Ramos (cell line): Measurements from ENCODE around the gene KCNE5.
"Not testable (repeated sequence)": the region's sequence is repeated elsewhere in the genome, so short reads cannot be mapped to it uniquely, and the experiment has no call there.

Experiments used
- in situ Hi-C: fragments of 300-500 bp; cut with MboI; formaldehyde crosslinking; loops from one replicate; pipeline ENCODE4 v1.14.3; 2022; ENCODE audit warnings: low sequenced_read_pairs; ENCODE audit not compliant: unreplicated experiment

KCNE5 gene

DNA sequence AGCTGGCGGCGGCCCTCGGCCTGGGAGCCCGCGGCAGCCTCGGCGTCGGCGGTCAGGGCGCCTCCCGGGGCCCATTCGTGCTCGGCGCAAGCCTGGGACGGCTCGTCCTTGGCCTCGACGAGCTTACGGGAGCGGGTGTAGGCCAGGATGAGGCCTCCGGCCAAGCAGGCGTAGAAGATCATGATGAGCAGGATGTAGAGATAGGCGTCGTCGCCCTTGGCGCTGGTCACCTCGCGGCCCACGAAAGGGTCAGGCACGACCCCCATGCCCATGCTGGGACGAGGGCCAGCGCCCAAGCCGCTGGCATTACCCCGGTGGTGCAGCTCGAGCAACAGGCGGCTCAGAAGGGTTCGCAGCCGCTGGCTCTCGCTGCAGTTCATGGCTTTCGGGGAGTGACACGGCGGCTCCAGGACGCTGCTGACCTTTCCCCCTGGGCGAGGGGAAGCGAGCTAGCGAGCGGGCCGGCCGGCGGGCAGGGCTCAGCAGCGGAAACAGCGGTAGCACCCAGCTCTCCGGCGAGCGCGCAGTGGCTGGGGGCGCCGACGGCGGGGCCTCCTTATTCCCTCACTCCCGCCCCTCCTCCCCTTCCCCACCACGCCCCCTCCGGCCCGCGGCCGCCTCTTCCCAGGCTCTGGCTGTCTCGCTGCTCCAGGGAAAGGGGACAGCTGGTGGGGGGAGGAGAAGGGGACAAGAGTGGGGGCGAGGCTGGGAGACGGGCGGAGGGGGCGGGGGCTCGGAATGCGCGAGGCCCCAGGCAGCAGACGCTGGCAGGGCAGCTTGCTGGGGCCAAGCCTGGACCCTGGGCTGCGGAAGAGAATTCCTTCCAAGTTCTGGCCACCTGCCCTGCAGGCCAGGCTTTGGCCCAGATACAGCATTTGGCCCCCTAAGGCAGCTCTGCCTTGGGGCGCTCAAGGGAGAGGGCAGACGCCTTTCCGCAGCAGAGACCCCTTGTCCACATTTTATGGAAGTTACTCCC, at the start of gene KCNE5:
Gene KCNE5 (minus strand): TSS at position 532 of the 976 bp plus-strand sequence. CDS start 152 bp downstream, at position 380.
- in situ Hi-C loops = no loop called here

- in situ Hi-C loops = no loop called here
Measured at GRCh38 chrX:109672239-109672638, 47.3 kb upstream of the KCNE5 start.

DNA sequence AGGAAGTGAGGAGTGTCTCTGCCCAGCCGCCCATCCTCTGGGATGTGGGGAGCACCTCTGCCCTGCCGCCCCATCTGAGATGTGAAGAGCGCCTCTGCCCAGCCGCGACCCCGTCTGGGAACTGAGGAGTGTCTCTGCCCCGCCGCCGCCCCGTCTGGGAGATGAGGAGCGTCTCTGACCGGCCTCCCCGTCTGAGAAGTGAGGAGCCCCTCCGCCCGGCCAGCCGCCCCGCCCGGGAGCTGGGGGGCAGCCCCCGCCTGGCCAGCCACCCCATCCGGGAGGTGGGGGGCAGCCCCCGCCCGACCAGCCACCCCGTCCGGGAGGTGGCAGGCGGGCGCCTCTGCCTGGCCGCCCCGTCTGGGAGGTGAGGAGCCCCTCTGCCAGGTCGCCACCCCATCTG, 46.2 kb upstream of the KCNE5 start:
- in situ Hi-C loops = not testable (repeated sequence)

GRCh38 chrX:109667986-109668385, 43.0 kb upstream of the KCNE5 start:
- in situ Hi-C loops = no loop called here

GRCh38 chrX:109660435-109661143, 35.6 kb upstream of the KCNE5 start:
- in situ Hi-C loops = no loop called here

- in situ Hi-C loops = no loop called here
Measured at GRCh38 chrX:109658391-109658790, 33.4 kb upstream of the KCNE5 start.

DNA sequence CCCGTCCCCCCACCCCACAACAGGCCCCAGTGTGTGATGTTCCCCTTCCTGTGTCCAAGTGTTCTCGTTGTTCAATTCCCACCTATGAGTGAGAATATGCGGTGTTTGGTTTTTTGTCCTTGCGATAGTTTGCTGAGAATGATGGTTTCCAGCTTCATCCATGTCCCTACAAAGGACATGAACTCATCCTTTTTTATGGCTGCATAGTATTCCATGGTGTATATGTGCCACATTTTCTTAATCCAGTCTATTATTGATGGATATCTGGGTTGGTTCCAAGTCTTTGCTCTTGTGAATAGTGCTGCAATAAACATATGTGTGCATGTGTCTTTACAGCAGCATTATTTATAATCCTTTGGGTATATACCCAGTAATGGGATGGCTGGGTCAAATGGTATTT, 32.4 kb upstream of the KCNE5 start:
- in situ Hi-C loops = not testable (repeated sequence)

GRCh38 chrX:109656774-109657173, 31.8 kb upstream of the KCNE5 start:
- in situ Hi-C loops = no loop called here

DNA sequence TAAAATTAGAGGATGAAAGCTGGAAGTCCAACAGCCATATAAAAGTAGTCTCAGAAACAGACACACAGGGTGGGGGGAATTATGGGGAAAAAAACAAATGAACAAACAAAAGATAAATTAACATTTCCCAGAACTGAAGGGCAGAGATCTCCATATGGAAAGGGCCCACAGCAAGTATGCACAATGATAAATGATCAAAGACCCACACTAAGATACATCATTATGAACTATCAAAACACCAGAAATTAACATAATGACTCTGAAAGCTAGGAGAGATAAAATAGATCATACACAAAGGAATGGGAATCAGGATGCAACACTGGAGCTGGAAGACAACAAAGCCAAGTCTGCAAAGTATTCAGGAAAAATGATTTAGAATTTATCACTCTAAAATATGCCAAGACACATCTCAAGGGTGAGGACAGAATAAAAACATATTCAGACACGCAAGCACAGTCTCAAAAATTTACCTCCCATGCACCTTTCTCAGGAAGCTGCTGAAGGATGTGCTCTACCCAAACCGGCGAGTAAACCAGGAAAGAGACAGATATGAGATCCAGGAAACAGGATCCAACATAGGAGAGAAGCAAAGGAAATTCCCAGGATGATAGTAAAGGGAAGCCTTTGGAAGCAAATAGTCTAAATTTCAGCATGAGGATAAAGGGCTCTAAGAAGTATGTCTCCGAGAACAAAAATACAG, 30.7 kb upstream of the KCNE5 start:
- in situ Hi-C loops = no loop called here

- in situ Hi-C loops = no loop called here
Measured at GRCh38 chrX:109654516-109655109, 29.6 kb upstream of the KCNE5 start.

DNA sequence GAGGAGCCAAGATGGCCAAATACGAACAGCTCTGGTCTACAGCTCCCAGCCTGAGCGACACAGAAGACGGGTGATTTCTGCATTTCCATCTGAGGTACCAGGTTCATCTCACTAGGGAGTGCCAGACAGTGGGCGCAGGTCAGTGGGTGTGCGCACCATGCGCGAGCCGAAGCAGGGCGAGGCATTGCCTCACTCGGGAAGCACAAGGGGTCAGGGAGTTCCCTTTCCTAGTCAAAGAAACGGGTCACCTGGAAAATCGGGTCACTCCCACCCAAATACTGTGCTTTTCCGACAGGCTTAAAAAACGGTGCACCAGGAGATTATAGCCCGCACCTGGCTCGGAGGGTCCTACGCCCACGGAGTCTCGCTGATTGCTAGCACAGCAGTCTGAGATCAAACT, 19.7 kb upstream of the KCNE5 start:
- in situ Hi-C loops = not testable (repeated sequence)

- in situ Hi-C loops = no loop called here
Measured at GRCh38 chrX:109643687-109644086, 18.7 kb upstream of the KCNE5 start.

DNA sequence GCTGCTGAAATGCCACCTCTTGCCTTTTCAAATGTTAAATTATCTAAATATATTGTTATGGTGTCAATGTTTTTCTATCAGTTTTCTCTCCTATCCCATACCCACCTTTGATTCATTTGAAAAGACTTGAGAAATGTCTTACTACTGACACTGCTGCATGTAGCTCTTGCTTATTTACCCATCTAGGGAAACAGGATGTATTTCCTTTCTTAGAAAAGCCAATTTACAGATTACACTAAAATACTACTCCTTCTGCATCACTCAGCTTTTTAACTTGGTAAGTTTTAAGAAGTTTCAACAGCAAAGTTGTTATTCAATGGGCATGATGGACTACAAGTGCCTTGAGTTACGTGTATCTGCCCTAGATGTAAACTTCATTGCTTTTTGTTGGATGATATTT, 13.2 kb upstream of the KCNE5 start:
- in situ Hi-C loops = loop anchor here (10.0 kb wide), 1 partner anchor 153 kb away; the partner anchor contains the start of gene GUCY2F

- in situ Hi-C loops = loop anchor here (10.0 kb wide), 1 partner anchor 153 kb away; the partner anchor contains the start of gene GUCY2F
Measured at GRCh38 chrX:109637477-109637876, 12.5 kb upstream of the KCNE5 start.

DNA sequence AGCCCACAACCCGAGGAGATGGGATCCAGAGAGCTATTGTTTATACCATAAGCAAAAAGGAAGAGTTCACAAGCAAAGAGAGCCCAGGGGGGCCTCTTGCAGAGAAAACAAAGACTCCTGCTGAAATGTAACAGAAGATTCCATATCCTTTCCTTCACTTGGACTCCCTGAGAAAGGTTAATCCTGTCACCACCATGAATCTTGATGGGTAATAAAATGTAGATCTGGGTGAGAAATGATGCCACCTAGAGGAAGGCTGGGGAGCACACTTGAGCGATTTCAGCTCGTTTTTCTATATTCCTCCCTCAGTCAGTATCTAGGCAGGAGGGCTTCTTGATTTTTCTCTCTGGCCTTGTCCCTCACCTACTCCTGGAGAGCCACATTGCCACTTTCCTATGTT, 10.2 kb upstream of the KCNE5 start:
- in situ Hi-C loops = loop anchor here (10.0 kb wide), 1 partner anchor 150 kb away; the partner anchor contains the start of gene GUCY2F

- in situ Hi-C loops = loop anchor here (10.0 kb wide), 1 partner anchor 148 kb away; the partner anchor contains the start of gene GUCY2F
Measured at GRCh38 chrX:109632906-109633504, 8.0 kb upstream of the KCNE5 start.

DNA sequence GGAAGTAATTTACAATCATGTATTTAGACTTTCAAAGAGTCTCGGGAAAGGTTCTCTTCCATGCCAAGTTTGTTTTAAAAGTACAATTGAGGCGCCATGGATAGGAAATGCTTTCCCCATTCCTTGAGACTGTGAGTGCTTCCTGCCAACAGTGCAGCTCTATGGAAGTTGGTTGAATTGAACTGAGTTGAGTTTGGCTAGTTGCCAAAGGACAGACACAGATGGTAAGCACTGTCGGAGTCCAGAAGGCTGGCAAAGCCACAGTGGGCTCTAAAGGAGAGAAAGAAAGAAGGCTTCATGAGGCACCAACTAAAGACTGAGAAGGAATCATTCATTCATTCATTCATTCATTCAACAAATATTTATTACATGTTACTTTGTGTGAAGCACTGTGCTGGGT, 4.3 kb upstream of the KCNE5 start:
- in situ Hi-C loops = no loop called here

- in situ Hi-C loops = no loop called here
Measured at GRCh38 chrX:109626637-109627036, 1.7 kb upstream of the KCNE5 start.

- in situ Hi-C loops = no loop called here
Measured at GRCh38 chrX:109623997-109624396, 975 bp downstream of the KCNE5 start.

DNA sequence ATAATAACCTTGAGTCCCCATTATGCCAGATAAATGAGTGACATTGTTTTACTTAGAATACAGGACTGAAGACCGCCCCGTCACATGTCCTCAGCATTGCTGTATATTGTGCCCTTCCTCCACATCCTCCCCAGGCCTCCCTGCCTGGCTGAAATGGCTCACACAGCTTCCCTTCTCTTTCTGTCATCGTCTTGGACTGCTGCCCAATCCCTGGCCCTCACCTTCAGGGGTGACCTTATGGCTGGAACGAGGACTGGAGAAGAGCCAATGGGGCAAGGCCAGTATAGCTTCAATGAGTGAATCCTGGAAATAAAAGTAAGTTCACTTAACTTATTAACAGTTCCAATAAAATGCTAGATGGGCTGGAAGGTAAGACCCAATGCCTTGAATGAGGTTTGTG, 2.7 kb downstream of the KCNE5 start:
- in situ Hi-C loops = no loop called here
